Lower leg skin (tissue), 3 donors: ENCODE results near the gene PRPF31.

ENCODE experiments used
- CTCF ChIP-seq, 3 donors: fragments of 450-650 bp; IDR thresholded peaks; one replicate each; pipeline ENCODE4 v1.5.1; 2016; ENCODE audit warnings: antibody characterized with exemption in 3 of 3, mild to moderate bottlenecking in 3 of 3, moderate library complexity in 2 of 3
- POLR2A ChIP-seq, 2 donors: fragments of 450-650 bp; IDR thresholded peaks; one replicate each; pipeline ENCODE4 v1.6.1; 2016 to 2017; ENCODE audit warnings: antibody characterized with exemption in 2 of 2, mild to moderate bottlenecking in 1 of 2, moderate library complexity in 1 of 2

- TF ChIP-seq POLR2A (IDR thresholded peaks at IDR 0.05), result no peak
- TF ChIP-seq CTCF (IDR thresholded peaks at IDR 0.05), result no peak
Measured at GRCh38 chr19:54152267-54152666, 36.7 kb downstream of the PRPF31 start.
